HG03103 (cell line): Measurements from ENCODE around the gene ZNF140.

Experiments used
- ATAC-seq: cut with Tn5 transposase; IDR thresholded peaks from one replicate; pipeline ENCODE4 v1.9.1; 2021; ENCODE audit warnings: low read depth; ENCODE audit not compliant: unreplicated experiment

The ZNF140 gene

GRCh38 chr12:133130038-133130807 is 49.5 kb downstream of the ZNF140 start, which contains the start of the genes ZNF10 and ZNF891:
ZNF10 (plus strand) TSS chr12:133130627; CDS start chr12:133144493, 13,866 bp downstream.
ZNF891 (minus strand) TSS chr12:133130274; CDS start chr12:133121918, 8,356 bp downstream.
- peak; percentile 88 for ATAC-seq

GRCh38 chr12:133130808-133131128 is 50.0 kb downstream of the ZNF140 start:
- no peak for ATAC-seq

- no peak for ATAC-seq
Observed at GRCh38 chr12:133135747-133136146, 55.0 kb downstream of the ZNF140 start.

GRCh38 chr12:133145981-133146380 is 65.3 kb downstream of the ZNF140 start:
- ATAC-seq: no peak

GRCh38 chr12:133156125-133156690 is 75.5 kb downstream of the ZNF140 start:
- no peak for ATAC-seq
